IPS DF 6.9 (cell line): Measurements from ENCODE around the gene GTF2A1L.

Source experiments
- DNase-seq: peaks from one replicate; pipeline ENCODE4 v3.0.0-alpha.2; 2013; ENCODE audit warnings: low read depth, low spot score
- H3K27ac ChIP-seq: one replicate; pipeline ENCODE4 v1.5.1; 2013; ENCODE audit warnings: low read length, control low read depth
- H3K27me3 ChIP-seq: 2 replicates; pipeline ENCODE4 v1.6.1; 2013; ENCODE audit warnings: mild to moderate bottlenecking, low read length; ENCODE audit not compliant: control insufficient read depth, insufficient read depth
- H3K36me3 ChIP-seq: 2 replicates; pipeline ENCODE4 v1.6.1; 2013; ENCODE audit warnings: low read length; ENCODE audit not compliant: control insufficient read depth, insufficient read depth
- H3K4me1 ChIP-seq: 2 replicates; pipeline ENCODE4 v1.6.1; 2013; ENCODE audit warnings: low read length; ENCODE audit not compliant: control insufficient read depth, insufficient read depth
- H3K4me3 ChIP-seq: 2 replicates; pipeline ENCODE4 v1.5.1; 2013; ENCODE audit warnings: mild to moderate bottlenecking, low read length
- H3K9me3 ChIP-seq: 2 replicates; pipeline ENCODE4 v1.6.1; 2013; ENCODE audit warnings: low read length, inconsistent platforms; ENCODE audit not compliant: control insufficient read depth, insufficient read depth
- WGBS: extraction: QIAGEN DNeasy Blood & Tissue Kit; methylation state at CpG from one replicate; pipeline ENCODE4 v1.1.7; 2013; ENCODE audit warnings: mixed read lengths, missing lambda C conversion rate; ENCODE audit not compliant: insufficient read length, insufficient coverage; 5-methylcytosine and 5-hydroxymethylcytosine counted together

GTF2A1L gene

DNA sequence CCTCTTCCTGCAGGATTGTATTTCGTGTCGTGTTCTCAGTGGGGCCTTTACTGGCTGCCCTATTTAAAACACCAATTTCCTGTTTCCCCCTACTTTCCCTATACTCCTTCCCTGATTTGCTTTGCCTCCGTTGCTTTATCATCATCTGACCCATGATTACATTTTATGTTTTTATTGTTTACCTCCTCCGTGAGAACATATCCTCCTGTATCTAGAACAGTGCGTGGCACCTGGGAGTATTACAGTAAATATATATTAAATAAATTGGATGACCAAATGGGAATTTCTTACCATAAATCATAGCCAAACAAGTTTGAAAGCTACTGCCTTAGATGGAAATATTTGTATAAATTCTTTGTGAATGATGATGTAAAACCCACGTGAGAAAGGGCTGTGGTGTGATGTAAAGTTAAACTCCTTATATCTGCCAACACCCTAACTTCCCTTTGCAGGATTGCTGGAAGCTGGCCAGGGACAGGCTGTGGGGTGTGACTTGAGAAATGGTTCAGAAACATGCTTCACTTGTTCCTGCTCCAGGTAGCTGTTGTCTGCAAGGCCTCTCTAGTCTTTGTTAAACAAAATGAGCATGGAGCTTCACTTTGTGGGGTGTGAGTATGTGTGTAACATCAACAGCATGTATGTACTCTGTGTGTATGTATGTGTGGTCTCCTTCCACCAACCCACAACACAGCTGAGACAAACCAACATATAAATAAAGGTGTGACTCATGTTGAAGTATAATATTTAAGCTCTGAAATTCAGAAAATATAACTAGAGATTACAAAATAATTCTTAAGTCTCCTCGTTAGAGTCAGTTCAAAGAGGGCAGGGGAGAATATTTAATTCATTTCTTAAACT lies 97.6 kb downstream of the GTF2A1L start:
- DNase-seq = no peak
- Histone ChIP-seq H3K9me3 (no peaks in the 10 kb centered on the region), H3K27ac (no peak overlapping the region), H3K27me3 (no peaks in the 10 kb centered on the region), H3K36me3 (no peaks in the 10 kb centered on the region), H3K4me1 (peaks cover 2% of the 10 kb centered on the region; the same call in 1 of the 2 replicates), H3K4me3 (no peak overlapping the region)
- no CpG with 5 or more reads among the region's 7 CpGs for WGBS

DNA sequence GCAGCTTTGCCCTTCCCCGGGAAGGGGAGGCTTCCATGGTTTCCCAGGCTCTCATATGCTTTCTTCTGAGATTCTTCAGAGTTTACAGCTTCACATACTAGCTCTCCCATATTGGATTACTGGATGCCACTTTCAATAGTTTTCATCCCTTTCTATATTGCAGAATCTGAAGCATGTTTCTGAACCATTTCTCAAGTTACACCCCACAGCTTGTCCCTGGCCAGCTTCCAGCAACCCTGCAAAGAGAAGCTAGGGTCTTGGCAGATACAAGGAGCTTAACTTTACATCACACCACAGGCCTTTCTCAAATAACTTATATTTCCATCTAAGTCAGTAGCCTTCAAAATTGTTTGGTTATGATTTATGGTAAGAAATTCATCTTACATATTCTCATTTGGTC lies 98.3 kb downstream of the GTF2A1L start:
- Histone ChIP-seq H3K4me1 (peaks cover 2% of the 10 kb centered on the region; the same call in 1 of the 2 replicates), H3K27ac (no peak overlapping the region), H3K36me3 (no peaks in the 10 kb centered on the region), H3K27me3 (no peaks in the 10 kb centered on the region), H3K4me3 (no peak overlapping the region), H3K9me3 (no peaks in the 10 kb centered on the region)
- no CpG with 5 or more reads among the region's 1 CpG for WGBS
- DNase-seq = no peak

DNA sequence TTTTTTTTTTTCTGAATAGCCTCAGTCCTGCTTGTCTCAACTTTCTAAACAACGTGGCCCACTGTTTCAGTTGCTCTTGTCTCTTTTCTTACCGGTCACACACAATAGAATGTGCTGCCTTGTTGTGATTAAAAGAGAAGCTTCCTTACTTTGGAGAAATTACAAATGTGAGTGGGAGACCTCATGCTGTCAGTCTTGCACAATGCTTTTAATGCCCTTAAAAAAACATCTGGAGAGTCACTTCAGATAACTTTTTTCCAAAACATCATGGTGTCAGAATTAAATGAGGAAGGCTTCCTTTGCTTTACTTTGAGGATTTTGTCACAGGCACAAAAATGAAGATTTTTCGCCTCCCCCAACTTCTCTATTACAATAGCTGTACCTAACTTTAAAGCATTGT lies 100.2 kb downstream of the GTF2A1L start:
- DNase-seq = no peak
- H3K4me3 ChIP-seq = no peak overlapping the region
- peaks cover 2% of the 10 kb centered on the region; the same call in 1 of the 2 replicates for H3K4me1 ChIP-seq
- H3K36me3 ChIP-seq = no peaks in the 10 kb centered on the region
- H3K27ac ChIP-seq = no peak overlapping the region
- no peaks in the 10 kb centered on the region for H3K9me3 ChIP-seq
- WGBS = no CpG with 5 or more reads among the region's 3 CpGs
- H3K27me3 ChIP-seq = no peaks in the 10 kb centered on the region

DNA sequence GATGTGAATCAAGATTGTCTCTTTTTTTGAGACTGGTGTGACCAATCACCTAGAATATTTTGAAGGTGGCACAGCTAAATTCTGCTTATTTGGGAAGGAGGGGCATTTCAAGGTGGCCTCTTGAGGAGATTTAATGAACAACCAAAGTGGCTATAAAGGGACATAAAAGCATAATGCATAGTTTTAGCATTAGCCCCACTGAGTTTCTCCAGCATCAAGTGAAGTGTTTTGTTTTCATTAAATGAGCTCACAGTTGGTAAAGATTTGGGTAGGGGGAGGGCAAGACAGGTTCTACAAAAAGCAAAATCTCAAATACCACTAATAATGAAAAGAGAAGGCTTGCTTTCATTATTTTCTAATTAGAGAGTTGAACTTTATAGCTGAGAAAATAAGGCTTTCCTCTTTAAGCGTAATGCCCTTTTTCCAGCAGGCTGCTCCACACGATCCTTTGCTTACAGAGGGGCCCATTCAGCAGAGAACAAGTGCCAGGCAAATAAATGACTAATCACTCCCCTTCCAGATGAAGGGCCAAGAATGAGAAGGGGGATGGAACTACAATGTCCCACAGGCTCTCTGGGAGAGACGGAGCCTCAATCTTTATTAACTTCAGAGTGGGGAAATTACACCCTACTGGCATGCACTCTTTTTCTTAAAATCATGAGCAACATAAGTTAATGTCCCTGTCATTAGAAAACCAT lies 102.0 kb downstream of the GTF2A1L start:
- Histone ChIP-seq H3K4me1 (peaks cover 2% of the 10 kb centered on the region; the same call in 1 of the 2 replicates), H3K9me3 (no peaks in the 10 kb centered on the region), H3K4me3 (no peak overlapping the region), H3K27ac (no peak overlapping the region), H3K27me3 (no peaks in the 10 kb centered on the region), H3K36me3 (no peaks in the 10 kb centered on the region)
- DNase-seq = no peak
- WGBS = no CpG with 5 or more reads among the region's 3 CpGs

DNA sequence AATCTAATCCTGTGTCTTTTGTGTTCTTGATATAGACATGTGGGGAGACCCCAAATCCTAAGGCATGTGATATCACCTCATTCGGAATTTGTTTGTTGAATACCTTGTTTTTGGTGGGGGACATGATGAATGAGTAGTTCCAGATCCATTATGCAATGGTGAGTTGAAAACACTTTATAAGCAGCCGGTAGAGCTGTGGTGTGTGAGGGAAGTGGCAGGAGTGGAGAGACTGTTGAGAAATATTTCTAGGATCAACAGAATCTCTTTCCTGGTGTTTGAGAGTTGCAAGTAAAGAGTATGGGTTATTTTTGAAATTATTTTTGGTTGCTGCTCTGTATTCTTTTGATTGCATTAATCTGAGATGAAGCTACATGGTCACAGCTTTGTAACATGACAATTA lies 103.5 kb downstream of the GTF2A1L start:
- WGBS = no CpG with 5 or more reads among the region's 2 CpGs

DNA sequence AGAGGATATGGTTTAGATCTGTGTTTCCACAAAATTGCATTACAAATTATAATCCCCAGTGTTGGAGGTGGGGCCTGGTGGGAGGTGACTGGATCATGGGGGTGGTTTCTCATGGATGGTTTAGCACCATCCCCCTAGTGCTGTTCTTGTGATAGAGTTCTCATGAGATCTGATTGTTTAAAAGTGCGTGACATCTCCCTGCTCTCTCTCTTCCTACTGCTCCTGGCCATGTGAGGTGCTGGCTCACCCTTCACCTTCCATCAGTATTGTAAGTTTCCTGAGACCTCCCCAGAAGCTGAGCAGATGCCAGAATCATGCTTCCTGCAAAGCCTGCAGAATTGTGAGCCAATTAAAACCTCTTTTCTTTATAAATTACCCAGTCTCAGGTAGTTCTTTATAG lies 104.7 kb downstream of the GTF2A1L start:
- WGBS = no CpG with 5 or more reads among the region's 1 CpG
- DNase-seq = no peak
- Histone ChIP-seq H3K27me3 (no peaks in the 10 kb centered on the region), H3K9me3 (no peaks in the 10 kb centered on the region), H3K27ac (no peak overlapping the region), H3K4me1 (no peaks in the 10 kb centered on the region), H3K4me3 (no peak overlapping the region), H3K36me3 (no peaks in the 10 kb centered on the region)

More for the DNA sequence above, 103.5 kb downstream of the GTF2A1L start:
- Histone ChIP-seq H3K9me3 (no peaks in the 10 kb centered on the region), H3K4me1 (no peaks in the 10 kb centered on the region), H3K36me3 (no peaks in the 10 kb centered on the region), H3K27me3 (no peaks in the 10 kb centered on the region), H3K4me3 (no peak overlapping the region), H3K27ac (no peak overlapping the region)
- no peak for DNase-seq

DNA sequence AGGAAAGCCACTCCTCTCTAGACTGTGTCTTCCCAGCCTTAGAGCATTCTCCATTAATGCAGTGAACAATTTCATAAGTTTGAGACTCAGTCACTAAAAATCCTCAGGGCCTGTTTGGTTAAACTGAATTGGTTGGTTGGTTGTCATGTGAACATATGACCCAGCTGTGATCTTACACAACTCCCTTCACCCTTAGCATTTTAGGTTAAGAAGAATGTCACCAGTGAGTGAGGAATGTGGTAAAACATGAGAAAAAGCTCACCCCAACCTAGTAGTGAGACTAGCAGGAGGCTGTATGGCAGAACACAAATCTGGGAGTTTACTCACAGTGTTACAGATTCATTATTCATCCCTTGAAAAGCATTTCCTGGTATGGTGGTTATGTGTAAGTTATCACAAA lies 105.5 kb downstream of the GTF2A1L start:
- Histone ChIP-seq H3K36me3 (no peaks in the 10 kb centered on the region), H3K4me1 (no peaks in the 10 kb centered on the region), H3K27me3 (no peaks in the 10 kb centered on the region), H3K4me3 (no peak overlapping the region), H3K9me3 (no peaks in the 10 kb centered on the region), H3K27ac (no peak overlapping the region)
- no peak for DNase-seq

DNA sequence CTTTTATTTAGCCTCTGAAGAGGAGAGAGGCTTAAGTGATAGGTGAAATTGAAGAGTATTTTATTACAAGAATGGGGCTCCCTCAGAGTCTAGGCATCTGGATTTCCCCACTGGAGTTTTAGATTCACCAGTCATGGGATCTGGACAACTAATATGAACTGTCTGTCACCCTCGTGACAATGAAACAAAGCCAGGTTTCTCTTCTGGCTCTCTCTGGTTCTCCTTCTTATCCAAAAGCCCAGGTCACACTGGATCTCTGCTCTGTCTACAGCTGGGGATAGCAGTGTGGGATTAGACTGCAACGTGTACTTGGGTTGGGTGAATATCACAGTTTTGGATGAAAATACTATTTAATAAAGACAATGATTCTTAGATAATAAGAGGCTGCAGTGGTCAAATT lies 106.6 kb downstream of the GTF2A1L start:
- Histone ChIP-seq H3K27ac (no peak overlapping the region), H3K4me3 (no peak overlapping the region), H3K9me3 (no peaks in the 10 kb centered on the region), H3K27me3 (no peaks in the 10 kb centered on the region), H3K36me3 (no peaks in the 10 kb centered on the region), H3K4me1 (no peaks in the 10 kb centered on the region)
- no peak for DNase-seq
- WGBS = no CpG with 5 or more reads among the region's 2 CpGs

DNA sequence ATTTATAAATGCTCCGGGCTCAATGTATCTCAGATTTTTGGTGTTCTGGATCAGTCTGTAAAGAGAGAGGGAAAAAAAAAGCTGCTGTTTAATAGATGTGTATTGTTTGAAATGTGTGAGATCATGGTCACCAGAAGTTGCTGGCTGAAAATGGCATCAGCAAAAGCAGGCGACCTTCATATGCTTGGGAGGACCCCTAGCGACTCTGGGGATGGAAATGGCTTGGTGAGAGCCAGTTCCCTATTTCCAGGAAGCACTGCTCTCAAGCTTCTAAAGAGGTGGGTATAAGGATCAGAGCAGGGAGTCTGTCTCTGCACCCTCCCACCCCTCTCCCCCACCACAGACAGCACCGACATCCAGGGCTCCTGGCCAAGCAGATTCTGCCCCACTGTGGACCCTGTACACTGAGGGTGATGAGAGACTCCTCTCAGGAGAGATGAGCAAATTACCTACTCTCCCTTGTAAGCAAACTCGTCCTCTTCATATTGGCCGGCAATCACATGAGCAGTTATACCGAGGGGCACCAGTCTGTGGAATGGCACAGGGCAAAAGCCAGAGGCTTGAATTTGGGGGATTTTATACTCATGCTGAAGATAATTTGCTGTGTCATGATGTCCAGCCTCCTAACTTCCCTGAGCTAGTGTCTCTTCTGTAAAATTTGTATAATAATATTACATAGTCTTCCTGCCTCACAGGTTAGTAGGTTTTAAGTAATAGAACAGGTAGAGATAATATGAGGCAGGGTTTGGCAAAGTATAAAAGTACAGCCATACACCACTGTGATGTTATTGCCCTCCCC lies 108.2 kb downstream of the GTF2A1L start:
- peaks cover 2% of the 10 kb centered on the region; the same call in 1 of the 2 replicates for H3K4me1 ChIP-seq
- WGBS = no CpG with 5 or more reads among the region's 7 CpGs
- H3K9me3 ChIP-seq = no peaks in the 10 kb centered on the region
- H3K27me3 ChIP-seq = no peaks in the 10 kb centered on the region
- no peak for DNase-seq
- no peaks in the 10 kb centered on the region for H3K36me3 ChIP-seq
- no peak overlapping the region for H3K27ac ChIP-seq
- no peak overlapping the region for H3K4me3 ChIP-seq

DNA sequence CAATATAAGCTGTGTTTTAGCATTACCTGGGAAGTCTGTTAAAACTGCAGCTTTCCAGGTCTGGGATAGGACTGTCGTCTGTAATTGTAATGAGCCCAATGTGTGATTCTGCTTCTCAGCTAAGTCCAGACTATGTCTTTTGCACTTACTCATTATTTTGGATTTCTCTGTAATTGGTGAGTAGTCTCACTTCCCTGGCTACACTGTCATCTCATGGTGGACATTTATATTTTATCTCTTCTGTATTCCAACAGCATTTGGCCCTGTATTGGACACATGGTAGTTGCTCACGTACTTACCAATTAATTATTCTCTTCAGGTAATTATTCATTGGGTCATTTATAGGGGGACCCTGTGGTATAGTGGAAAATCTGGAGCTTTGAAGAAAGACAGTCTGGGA lies 109.9 kb downstream of the GTF2A1L start:
- Histone ChIP-seq H3K27ac (no peak overlapping the region), H3K27me3 (no peaks in the 10 kb centered on the region), H3K4me1 (peaks cover 2% of the 10 kb centered on the region; the same call in 1 of the 2 replicates), H3K36me3 (no peaks in the 10 kb centered on the region), H3K4me3 (no peak overlapping the region), H3K9me3 (no peaks in the 10 kb centered on the region)
- no peak for DNase-seq
- no CpG with 5 or more reads among the region's 2 CpGs for WGBS
